ENCODE measurements around the gene XPNPEP3.

XPNPEP3 gene

DNA sequence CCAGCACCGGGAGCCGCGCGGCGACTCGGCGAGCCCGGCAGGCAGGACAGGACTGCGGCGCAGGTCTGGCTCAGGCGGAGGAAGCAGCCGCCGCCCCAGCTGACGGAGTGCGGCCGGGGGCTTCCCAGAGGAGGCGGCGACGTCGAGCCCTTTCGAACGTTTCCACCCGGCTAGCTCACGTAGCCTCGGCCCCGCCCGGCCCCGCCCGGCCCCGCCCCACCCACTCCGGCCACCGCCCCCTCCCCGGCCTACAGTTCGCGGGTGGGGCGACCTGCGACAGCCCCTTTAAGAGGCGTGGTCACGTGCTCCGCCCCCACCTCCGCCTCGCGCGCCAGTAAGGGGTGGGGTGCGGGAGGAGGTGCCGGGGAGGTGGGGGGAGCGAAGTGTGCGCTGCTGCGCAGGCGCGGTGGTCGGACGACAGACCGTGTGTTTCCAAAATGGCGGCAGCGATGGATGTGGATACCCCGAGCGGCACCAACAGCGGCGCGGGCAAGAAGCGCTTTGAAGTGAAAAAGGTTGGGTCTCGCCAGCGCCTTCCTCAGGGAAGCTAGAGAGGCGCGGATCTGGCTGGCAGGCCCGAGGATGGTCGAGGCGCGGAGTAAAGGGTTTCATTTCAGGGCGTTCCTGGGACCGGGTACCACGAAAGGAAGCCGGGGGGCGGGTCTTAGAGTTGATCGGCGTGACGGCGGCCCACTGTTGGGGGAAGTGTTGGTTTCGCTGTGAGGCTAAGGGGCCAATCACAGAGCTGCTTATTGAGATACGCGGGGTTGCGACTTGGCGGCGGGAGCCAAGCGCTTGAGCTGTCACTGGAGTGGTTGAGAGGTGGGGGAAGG is 94.2 kb downstream of the XPNPEP3 start, which contains the start of gene RBX1:
TSS of gene RBX1 (plus strand) at position 417 of the 833 bp plus-strand sequence. CDS start at position 438, 21 bp downstream.
- DNase-seq (ENCODE audit: low spot score) = peak; percentile 98

DNA sequence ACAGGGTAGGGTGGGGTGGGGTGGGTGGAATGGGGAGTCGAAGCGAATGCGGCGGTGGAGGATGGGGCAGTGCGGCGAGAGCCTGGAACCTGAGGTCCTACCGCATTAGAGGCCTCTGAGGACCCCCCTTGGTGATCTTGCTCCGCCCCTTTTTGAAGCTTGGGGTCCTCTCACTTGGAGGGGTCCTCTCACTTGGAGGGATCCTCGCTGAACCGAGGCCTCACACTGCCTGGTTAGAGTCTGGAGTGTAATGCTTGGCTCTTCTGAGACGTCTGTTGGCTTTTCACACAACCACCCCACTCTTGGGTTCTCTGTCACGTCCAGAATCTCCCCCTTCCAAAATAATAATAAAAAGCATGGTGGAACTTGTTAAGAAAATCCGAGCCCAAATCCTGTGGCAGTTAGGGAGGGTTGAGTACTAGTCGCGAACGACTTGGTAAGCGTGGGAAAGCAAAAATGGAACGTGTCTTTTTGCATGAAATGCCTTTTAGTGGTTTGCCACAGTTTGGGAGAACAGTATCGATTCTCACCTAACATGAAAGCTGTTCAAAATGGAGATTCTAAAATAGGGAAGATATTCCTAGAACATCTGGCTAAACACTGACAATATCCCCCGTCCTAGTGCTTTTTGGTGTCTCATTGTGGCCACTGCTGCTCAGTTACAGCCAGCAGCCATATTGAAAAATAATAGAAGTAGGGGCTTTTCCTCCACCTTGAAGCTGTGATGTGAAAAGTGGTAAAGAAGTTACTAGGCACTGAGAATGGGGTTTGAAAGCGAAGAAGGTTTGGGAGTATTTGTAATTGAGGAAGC is 95.1 kb downstream of the XPNPEP3 start:
- DNase-seq (ENCODE audit: low spot score) = peak; percentile 68

- DNase-seq (ENCODE audit: low spot score) = no peak
Measured at GRCh38 chr22:40953471-40953870, 96.5 kb downstream of the XPNPEP3 start.

GRCh38 chr22:40954113-40954512 is 97.2 kb downstream of the XPNPEP3 start:
- no peak for DNase-seq (ENCODE audit: low spot score)

DNA sequence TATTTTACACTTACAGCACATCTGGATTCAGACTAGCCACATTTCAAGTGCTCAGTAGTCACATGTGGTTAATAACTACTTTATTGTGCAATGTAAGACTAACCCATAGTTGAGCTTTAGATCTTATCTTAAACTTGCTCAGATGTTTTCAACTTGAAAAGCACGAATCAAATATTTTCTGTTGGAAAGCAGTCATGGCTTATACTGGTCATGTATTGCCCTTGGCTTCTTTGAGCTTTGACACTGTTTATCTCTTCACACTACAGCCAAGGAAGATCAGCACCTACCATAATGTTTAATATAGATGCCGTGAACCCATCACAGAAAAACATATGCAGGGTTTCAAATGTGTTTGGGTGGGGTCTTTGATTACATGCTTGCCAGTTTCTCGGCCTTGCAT is 98.6 kb downstream of the XPNPEP3 start:
- DNase-seq (ENCODE audit: low spot score) = no peak

DNA sequence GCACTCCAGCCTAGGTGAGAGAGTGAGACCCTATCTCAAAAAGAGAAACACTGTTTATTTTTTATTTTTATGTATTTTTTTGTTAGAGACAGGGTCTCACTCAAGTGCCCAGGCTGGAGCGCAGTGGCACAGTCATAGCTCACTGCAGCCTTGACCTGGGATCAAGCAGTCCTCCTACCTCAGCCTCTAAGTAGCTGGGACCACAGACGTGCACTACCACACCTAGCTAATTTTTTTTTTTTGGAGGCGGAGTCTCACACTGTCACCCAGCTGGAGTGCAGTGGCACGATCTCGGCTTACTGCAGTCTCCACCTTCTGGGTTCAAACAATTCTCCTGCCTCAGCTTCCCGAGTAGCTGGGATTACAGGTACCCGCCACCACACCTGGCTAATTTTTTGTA is 100.7 kb downstream of the XPNPEP3 start:
- no peak for DNase-seq (ENCODE audit: low spot score)

- DNase-seq (ENCODE audit: low spot score) = no peak
Measured at GRCh38 chr22:40958299-40958698, 101.4 kb downstream of the XPNPEP3 start.

DNA sequence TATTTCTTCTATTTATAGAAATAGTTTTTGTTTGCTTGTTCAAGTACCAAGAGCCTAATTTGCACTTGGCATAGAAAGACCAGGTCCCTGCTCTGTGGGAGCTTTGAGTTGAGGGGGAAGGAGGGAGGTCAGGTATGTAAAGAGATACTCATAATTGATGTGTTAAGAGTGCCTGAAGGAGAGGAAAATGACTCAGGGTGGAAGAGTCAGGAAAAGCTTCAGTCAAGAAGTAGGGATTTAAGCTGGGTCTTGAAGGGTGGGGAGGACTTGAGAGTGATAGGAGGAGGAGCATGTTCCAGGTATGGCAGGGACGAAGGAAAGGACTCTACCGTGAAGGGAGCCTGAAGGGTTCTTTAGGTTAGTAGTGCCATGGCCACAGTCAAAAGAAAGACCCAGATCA is 103.2 kb downstream of the XPNPEP3 start:
- no peak for DNase-seq (ENCODE audit: low spot score)

DNA sequence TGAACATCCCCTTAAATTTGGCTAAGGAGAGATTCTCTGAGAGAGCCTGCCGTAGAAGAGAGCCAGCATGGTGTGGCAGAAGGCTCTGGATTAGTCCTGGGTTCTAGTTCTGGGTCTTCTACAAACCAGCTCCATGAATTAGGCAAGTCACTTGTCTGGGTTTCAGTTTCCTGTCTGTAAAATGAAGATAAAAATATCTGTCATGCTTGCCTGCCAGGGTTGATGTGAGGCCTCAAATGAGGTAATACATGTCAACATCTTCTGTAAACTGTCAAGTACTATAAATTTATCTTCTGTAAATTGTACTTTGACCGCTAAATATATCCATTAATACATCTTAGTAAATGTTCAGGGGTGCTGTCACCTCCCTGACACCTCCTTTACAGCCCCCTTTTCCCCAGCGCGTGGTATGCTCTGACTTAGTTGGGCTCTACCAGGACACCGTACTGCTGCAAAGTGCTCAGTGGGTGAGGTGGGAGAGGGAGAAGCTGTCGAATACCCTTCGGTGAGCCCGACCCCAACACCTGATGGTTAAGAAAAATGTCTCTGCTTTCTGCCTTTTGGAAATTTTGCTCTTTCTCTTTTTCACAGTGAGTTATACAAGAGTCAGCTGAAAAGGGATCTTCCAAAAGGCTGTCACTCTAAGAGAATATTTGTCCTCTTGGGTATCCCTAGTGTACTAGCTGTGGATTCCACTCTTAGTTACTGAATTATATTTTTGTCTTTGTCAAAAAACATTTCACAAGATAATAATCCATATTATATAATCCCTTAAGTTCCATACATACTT is 109.2 kb downstream of the XPNPEP3 start:
- no peak for DNase-seq (ENCODE audit: low spot score)

DNA sequence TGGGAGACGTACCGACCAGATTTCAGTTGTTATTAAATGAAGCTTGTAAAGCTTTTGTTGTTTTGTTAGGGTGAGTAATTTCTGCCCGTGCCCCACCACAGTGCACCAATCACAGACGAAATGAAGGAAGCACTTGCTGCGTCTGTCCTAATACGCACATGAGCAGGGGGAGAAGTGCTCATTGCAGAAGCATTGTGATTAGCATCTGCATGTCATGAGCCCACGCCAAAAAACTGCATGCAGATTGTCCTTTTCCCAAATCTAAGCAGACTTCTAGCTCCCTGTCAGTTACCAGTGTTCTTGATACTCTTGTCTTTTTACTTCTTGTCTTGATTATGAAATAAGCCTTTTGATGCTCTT is 109.8 kb downstream of the XPNPEP3 start:
- DNase-seq (ENCODE audit: low spot score) = no peak

GRCh38 chr22:40967111-40967760 is 110.3 kb downstream of the XPNPEP3 start:
- no peak for DNase-seq (ENCODE audit: low spot score)

GRCh38 chr22:40972587-40972986 is 115.6 kb downstream of the XPNPEP3 start:
- no peak for DNase-seq (ENCODE audit: low spot score)

- DNase-seq (ENCODE audit: low spot score) = no peak
Measured at GRCh38 chr22:40973144-40973543, 116.2 kb downstream of the XPNPEP3 start.

DNA sequence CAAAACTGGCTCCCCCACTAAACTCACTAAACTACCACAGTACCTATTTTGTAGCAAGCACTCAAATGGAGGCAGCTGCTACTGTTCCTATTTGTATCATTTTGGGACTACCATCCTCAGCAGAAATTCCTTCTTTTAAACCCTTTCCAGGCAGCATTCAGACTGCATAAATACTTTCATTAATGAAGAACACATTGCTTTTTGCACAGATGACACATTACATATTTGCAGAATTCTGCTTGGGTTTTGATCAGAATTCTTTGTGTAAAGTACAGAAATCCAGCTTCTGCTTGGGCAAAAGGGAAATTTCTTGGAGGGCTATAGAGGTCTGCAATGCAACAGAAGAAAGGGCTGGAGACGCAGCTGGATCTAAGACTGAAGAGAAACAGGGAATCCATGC is 118.4 kb downstream of the XPNPEP3 start:
- DNase-seq (ENCODE audit: low spot score) = no peak

DNA sequence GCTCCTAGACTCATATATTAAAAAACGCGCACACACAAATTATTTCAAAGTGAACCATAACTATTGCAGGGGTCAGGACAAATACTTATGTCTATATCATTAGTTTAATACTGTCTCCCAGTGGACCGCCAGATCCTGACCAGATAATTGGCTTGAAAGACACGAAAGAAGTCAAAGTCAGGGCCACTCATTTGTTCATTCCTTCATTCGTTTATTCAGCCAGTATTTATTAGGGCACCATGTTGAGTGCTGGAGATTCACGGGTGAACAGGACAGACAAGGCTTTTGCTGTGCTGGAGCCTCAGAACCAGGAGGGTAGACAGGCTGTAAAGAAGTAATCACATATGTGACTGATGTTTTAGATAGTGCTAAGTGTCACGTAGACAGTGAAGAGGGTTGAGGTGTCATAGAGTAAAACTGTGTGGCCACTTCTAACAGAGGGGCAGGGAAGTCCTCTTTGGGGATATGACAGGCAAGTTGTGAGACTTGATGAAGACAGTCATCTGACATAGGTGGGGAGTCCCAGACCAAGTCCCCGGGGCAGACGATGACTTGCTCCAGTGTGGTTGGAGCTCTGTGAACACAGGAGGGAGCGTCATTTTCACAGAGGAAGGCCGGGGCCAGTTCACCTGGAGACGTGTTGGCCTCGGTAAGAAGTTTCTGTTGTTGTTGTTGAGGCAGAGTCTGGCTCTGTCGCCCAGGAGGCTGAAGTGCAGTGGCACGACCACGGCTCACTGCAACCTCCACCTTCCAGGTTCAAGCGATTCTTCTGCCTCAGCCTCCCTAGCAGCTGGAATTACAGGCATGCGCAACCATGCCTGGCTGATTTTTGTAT is 120.1 kb downstream of the XPNPEP3 start:
- no peak for DNase-seq (ENCODE audit: low spot score)

DNA sequence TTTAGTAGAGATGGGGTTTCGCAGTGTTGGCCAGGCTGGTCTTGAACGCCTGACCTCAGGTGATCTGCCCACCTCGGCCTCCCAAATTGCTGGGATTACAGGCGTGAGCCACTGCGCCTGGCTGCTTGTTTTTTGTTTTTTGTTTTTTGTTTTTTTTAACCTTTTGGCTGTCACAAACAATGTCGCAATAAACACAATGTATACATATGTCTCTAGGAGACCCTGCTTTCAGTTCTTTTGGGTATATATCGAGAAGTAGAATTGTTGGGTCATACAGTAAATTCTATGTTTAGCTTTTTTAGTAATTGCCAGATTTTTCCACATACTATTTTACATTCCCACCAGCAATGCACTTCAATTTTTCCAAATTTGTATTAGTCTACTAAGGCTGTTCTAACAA is 122.2 kb downstream of the XPNPEP3 start:
- DNase-seq (ENCODE audit: low spot score) = no peak

- DNase-seq (ENCODE audit: low spot score) = no peak
Measured at GRCh38 chr22:40979871-40980270, 122.9 kb downstream of the XPNPEP3 start.

Measured in NAMALWA (cell line).